Spleen (tissue), 11 donors: ENCODE results near the gene PLD4. TPM values are rescaled to one million over a fixed set of nuclear protein-coding genes. Genes with fewer than 3 reads are reported as not detected.

Experiments used
- DNase-seq: peaks from one replicate; pipeline ENCODE4 v3.0.0-alpha.2; 2020
- H3K27ac ChIP-seq, 8 donors: fragments of 200-600 bp; sonication (generic) in 7 of 8; 1 replicate in 4 of 8; 2 replicates in 4 of 8; pipeline versions ENCODE4 v1.5.0 to v1.8.0; 2016 to 2021; ENCODE audit warnings: inconsistent platforms in 4 of 8, mild to moderate bottlenecking in 4 of 8, moderate library complexity in 1 of 8
- H3K27me3 ChIP-seq, 7 donors: fragments of 200-600 bp; sonication (generic) in 6 of 7; replicated peaks in 1 of 7; 1 replicate in 4 of 7; 2 replicates in 3 of 7; pipeline versions ENCODE4 v1.5.0 to v1.8.0; 2016 to 2021; ENCODE audit warnings: inconsistent platforms in 3 of 7, mild to moderate bottlenecking in 1 of 7
- H3K36me3 ChIP-seq, 6 donors: fragments of 200-600 bp; sonication (generic) in 5 of 6; 1 replicate in 4 of 6; 2 replicates in 2 of 6; pipeline versions ENCODE4 v1.5.0 to v1.8.0; 2016 to 2021; ENCODE audit warnings: inconsistent platforms in 2 of 6
- H3K4me1 ChIP-seq, 6 donors: fragments of 200-600 bp; sonication (generic) in 5 of 6; 1 replicate in 3 of 6; 2 replicates in 3 of 6; pipeline versions ENCODE4 v1.5.0 to v1.8.0; 2016 to 2021; ENCODE audit warnings: inconsistent platforms in 3 of 6
- H3K4me3 ChIP-seq, 8 donors: fragments of 200-600 bp; sonication (generic) in 7 of 8; 1 replicate in 4 of 8; 2 replicates in 4 of 8; pipeline versions ENCODE4 v1.5.0 to v1.8.0; 2016 to 2021; ENCODE audit warnings: inconsistent platforms in 4 of 8, mild to moderate bottlenecking in 4 of 8, moderate library complexity in 2 of 8
- H3K9me3 ChIP-seq, 8 donors: fragments of 200-600 bp; sonication (generic) in 7 of 8; 1 replicate in 4 of 8; 2 replicates in 4 of 8; pipeline versions ENCODE4 v1.5.0 to v1.8.0; 2016 to 2021; ENCODE audit warnings: inconsistent platforms in 4 of 8
- POLR2A ChIP-seq, 3 donors: fragments of 450-650 bp; IDR thresholded peaks; one replicate each; pipeline ENCODE4 v1.5.1; 2017; ENCODE audit warnings: antibody characterized with exemption in 3 of 3, mild to moderate bottlenecking in 1 of 3
- POLR2AphosphoS5 ChIP-seq, 3 donors: sonication (generic); formaldehyde crosslinking; IDR thresholded peaks; one replicate each; pipeline ENCODE4 v1.5.1; 2017; ENCODE audit warnings: antibody characterized with exemption in 3 of 3
- WGBS, 5 donors: extraction: QIAGEN DNeasy Blood & Tissue Kit in 3 of 5; methylation state at CpG; one replicate each; pipeline versions ENCODE4 v1.1.5 to v1.1.7; 2013 to 2018; 5-methylcytosine and 5-hydroxymethylcytosine counted together
- intact Hi-C: fragments of 100-400 bp; cut with DNase I; formaldehyde crosslinking; loops from one replicate; pipeline ENCODE4 v1.15.0; 2023; ENCODE audit warnings: low total_unique reads
- polyA plus RNA-seq, 3 donors: library from polyadenylated mRNA; stranded (reverse); fragments of 200-250 nt; gene quantifications; one replicate each; pipeline ENCODE4 v1.2.1, GENCODE V29; 2013
- total RNA-seq, 7 donors: library from RNA; depleted of rRNA in 3 of 7; stranded (reverse); fragments of >200 nt in 3 of 7; fragmentation: NEBNext Ultra II Directional in 4 of 7; extraction: Animal tissue kit (Norgen Biotek cat#: 25700) in 4 of 7; gene quantifications; one replicate each; pipeline versions ENCODE4 v1.1.0 to v1.2.1, GENCODE V29; 2016 to 2021
- TF ChIP-seq, protein P1 (sequence below), 11 experiments: fragments of 200-600 bp in 7 of 11; fragments of 450-650 bp in 4 of 11; sonication (generic) in 4 of 11; IDR thresholded peaks in 8 of 11; conservative IDR thresholded peaks in 3 of 11; 1 replicate in 7 of 11; 2 replicates in 4 of 11; pipeline versions ENCODE4 v1.4.0 to v1.8.0; 2016 to 2021; ENCODE audit warnings: antibody characterized with exemption in 11 of 11, inconsistent platforms in 4 of 11, mild to moderate bottlenecking in 1 of 11
- donor health status: healthy with polysubstance abuse.
- donor health status: DM: no; HTN: no; CAD: no; lungs with moderate emphysema.
- donor health status: DM: no; HTN: no; CAD: no.
- donor health status: Bipolar disorder and iron deficiency.
- donor health status: healthy.
- donor health status: DM: no; HTN: no; CAD: no.
- donor health status: DM: yes; HTN: yes; CAD: no.

Gene PLD4
- total and polyA plus RNA-seq, 10 donors, result 5.4 to 31.3 (median 22.9) TPM

DNA sequence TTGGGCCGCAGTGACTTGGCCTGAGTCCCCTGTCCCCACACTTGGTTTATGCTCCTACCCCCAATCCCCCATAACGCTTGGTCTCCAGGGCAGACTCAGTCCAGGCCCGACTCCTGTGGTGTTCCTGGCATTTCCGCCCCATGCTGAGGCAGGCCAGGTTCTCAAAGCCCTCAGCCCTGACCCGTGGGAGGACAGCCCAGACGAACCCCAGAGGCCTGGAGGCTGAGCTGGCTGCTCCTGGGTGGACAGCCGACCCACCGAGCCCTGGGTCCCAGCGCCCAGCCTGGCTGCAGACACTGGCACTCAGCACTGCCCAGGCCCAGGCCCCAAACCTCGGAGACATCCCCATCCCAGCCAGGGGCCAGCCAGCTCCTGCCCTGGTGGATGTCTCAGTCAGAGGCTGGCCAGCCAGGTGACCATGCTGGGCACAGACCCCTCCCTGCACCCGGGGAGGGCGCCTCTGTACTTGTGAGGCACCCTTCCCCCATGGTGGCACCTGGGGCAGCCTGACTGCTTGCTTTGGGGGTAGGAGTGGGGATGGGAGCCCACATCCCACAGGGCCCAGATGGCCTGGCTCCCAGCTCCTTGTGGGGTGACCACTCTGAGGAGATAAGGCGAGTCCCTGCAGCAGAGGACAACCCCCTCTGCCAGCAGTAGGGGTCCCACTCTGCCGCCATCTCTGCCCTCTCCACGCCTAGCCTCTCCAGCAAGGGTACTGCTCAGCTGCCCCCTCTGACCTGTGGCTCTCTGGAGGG is 1.4 kb downstream of the PLD4 start:
- TF ChIP-seq, protein P1, sequence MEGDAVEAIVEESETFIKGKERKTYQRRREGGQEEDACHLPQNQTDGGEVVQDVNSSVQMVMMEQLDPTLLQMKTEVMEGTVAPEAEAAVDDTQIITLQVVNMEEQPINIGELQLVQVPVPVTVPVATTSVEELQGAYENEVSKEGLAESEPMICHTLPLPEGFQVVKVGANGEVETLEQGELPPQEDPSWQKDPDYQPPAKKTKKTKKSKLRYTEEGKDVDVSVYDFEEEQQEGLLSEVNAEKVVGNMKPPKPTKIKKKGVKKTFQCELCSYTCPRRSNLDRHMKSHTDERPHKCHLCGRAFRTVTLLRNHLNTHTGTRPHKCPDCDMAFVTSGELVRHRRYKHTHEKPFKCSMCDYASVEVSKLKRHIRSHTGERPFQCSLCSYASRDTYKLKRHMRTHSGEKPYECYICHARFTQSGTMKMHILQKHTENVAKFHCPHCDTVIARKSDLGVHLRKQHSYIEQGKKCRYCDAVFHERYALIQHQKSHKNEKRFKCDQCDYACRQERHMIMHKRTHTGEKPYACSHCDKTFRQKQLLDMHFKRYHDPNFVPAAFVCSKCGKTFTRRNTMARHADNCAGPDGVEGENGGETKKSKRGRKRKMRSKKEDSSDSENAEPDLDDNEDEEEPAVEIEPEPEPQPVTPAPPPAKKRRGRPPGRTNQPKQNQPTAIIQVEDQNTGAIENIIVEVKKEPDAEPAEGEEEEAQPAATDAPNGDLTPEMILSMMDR (IDR thresholded peaks at IDR 0.05 in 8 of 11, conservative IDR thresholded peaks at IDR 0.05 in 3 of 11), result no peak
- TF ChIP-seq POLR2A (IDR thresholded peaks at IDR 0.05), result no peak
- no peak for TF ChIP-seq POLR2AphosphoS5 (IDR thresholded peaks at IDR 0.05)
- H3K9me3 ChIP-seq, result peaks cover 0 to 7% (median 2%) of the 10 kb centered on the region in 8 donors
- no peaks in the 10 kb centered on the region for H3K36me3 ChIP-seq
- H3K27ac ChIP-seq, result peak overlapping the region in 6 of 8 donors; percentile 54 to 90 (median 74)
- DNase-seq, result peak; percentile 82
- intact Hi-C loops, result no loop called here
- H3K4me1 ChIP-seq, result peaks cover 11 to 62% (median 44%) of the 10 kb centered on the region in 6 donors
- peaks cover 0 to 27% (median 0%) of the 10 kb centered on the region in 7 donors for H3K27me3 ChIP-seq
- peak overlapping the region in 5 of 8 donors; percentile 2 to 63 (median 28) for H3K4me3 ChIP-seq
- 53 to 70% (median 63%) methylated on average over 5 to 15 of the region's 15 CpGs for WGBS, 5 donors

- TF ChIP-seq, protein P1 (IDR thresholded peaks at IDR 0.05 in 8 of 11, conservative IDR thresholded peaks at IDR 0.05 in 3 of 11), result no peak
- peak; percentile 20 to 60 (median 48) for TF ChIP-seq POLR2AphosphoS5 (IDR thresholded peaks at IDR 0.05)
- no peaks in the 10 kb centered on the region for H3K36me3 ChIP-seq
- peaks cover 0 to 7% (median 2%) of the 10 kb centered on the region in 8 donors for H3K9me3 ChIP-seq
- intact Hi-C loops, result no loop called here
- DNase-seq, result peak; percentile 89
- peak overlapping the region in 5 of 8 donors; percentile 2 to 63 (median 28) for H3K4me3 ChIP-seq
- peaks cover 11 to 63% (median 45%) of the 10 kb centered on the region in 6 donors for H3K4me1 ChIP-seq
- peak overlapping the region in 6 of 8 donors; percentile 54 to 90 (median 74) for H3K27ac ChIP-seq
- 32 to 50% (median 36%) methylated on average over 8 to 21 of the region's 21 CpGs for WGBS, 5 donors
- H3K27me3 ChIP-seq, result peaks cover 0 to 27% (median 0%) of the 10 kb centered on the region in 7 donors
Measured at GRCh38 chr14:104926619-104927431, 2.1 kb downstream of the PLD4 start.

DNA sequence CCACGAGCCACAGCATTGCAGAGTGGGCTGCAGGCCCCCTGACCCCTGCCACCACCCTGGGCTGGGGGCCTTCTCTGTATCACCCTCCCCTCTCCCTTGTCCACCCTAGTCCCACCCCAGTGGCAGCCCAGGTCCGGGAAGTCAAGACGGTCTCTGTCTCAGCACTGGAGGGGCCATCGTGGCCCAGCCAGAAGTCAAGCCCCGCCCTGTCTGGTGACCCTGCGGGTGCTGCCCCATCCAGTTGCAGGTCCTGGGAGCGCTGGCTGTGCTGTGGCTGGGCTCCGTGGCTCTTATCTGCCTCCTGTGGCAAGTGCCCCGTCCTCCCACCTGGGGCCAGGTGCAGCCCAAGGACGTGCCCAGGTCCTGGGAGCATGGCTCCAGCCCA is 2.7 kb downstream of the PLD4 start:
- WGBS, 5 donors, result 53 to 79% (median 76%) methylated on average over 3 to 10 of the region's 10 CpGs
- no peaks in the 10 kb centered on the region for H3K36me3 ChIP-seq
- peaks cover 0 to 32% (median 0%) of the 10 kb centered on the region in 7 donors for H3K27me3 ChIP-seq
- H3K9me3 ChIP-seq, result peaks cover 0 to 7% (median 2%) of the 10 kb centered on the region in 8 donors
- peak; percentile 78 for DNase-seq
- H3K27ac ChIP-seq, result no peak overlapping the region
- H3K4me1 ChIP-seq, result peaks cover 12 to 69% (median 50%) of the 10 kb centered on the region in 6 donors
- TF ChIP-seq, protein P1 (IDR thresholded peaks at IDR 0.05 in 8 of 11, conservative IDR thresholded peaks at IDR 0.05 in 3 of 11), result no peak
- TF ChIP-seq POLR2A (IDR thresholded peaks at IDR 0.05) (no peak), POLR2AphosphoS5 (IDR thresholded peaks at IDR 0.05) (no peak)
- H3K4me3 ChIP-seq, result peak overlapping the region in 1 of 8 donors; percentile 63
- intact Hi-C loops, result no loop called here
